Sigmoid colon (tissue), 4 donors: ENCODE data around the gene DCC.

Experiments
- CTCF ChIP-seq, 4 experiments: fragments of 450-650 bp in 3 of 4; fragments of 200-600 bp in 1 of 4; IDR thresholded peaks; one replicate each; pipeline ENCODE4 v1.5.1; 2016 to 2019; ENCODE audit warnings: antibody characterized with exemption in 4 of 4, mild to moderate bottlenecking in 3 of 4, moderate library complexity in 2 of 4
- EP300 ChIP-seq, 4 donors: sonication (generic); formaldehyde crosslinking; IDR thresholded peaks; one replicate each; pipeline ENCODE4 v1.6.1; 2017; ENCODE audit warnings: antibody characterized with exemption in 4 of 4
- POLR2A ChIP-seq, 2 donors: fragments of 450-650 bp; IDR thresholded peaks; one replicate each; pipeline ENCODE4 v1.6.1; 2016; ENCODE audit warnings: antibody characterized with exemption in 2 of 2, mild to moderate bottlenecking in 2 of 2, moderate library complexity in 2 of 2
- POLR2AphosphoS5 ChIP-seq, 4 donors: sonication (generic); formaldehyde crosslinking; IDR thresholded peaks; one replicate each; pipeline ENCODE4 v1.6.1; 2017; ENCODE audit warnings: antibody characterized with exemption in 4 of 4

- TF ChIP-seq CTCF (IDR thresholded peaks at IDR 0.05) (no peak), EP300 (IDR thresholded peaks at IDR 0.05) (no peak), POLR2A (IDR thresholded peaks at IDR 0.05) (no peak), POLR2AphosphoS5 (IDR thresholded peaks at IDR 0.05) (no peak)
Observed at GRCh38 chr18:53543711-53544110, 1203.7 kb downstream of the DCC start.
